H1 (cell line): ENCODE results near the gene TTC22. TPM values are rescaled to one million over a fixed set of nuclear protein-coding genes. Genes with fewer than 3 reads are reported as not detected.

Source experiments
- CTCF ChIA-PET: fragments of 300-600 bp; sonication (Branson Sonifier 250); formaldehyde crosslinking; loops from one replicate; lab custom pipeline; 2021; ENCODE audit not compliant: partially characterized antibody; lab: Charles Lee
- POLR2A ChIA-PET: fragments of 300-600 bp; sonication (Branson Sonifier 250); formaldehyde crosslinking; loops from one replicate; lab custom pipeline; 2021; ENCODE audit warnings: inconsistent platforms; ENCODE audit not compliant: partially characterized antibody; lab: Charles Lee
- DNase-seq, 2 experiments: peaks; one replicate each; pipeline versions ENCODE4 v3.0.0 to v3.0.0-alpha.2; 2010 to 2022; ENCODE audit warnings: low spot score in 2 of 2, low read depth in 1 of 2, mixed read lengths in 1 of 2
- FAIRE-seq: peaks from 2 replicates; lab custom pipeline; 2011; peaks lifted over from hg19 to GRCh38; lab: Jason Lieb, UNC
- H2AFZ ChIP-seq: 2 replicates; pipeline ENCODE4 v1.8.1; 2012; ENCODE audit warnings: low read length, inconsistent platforms
- H2AK5ac ChIP-seq: 2 replicates; pipeline ENCODE4 v1.6.1; 2013; ENCODE audit warnings: low read depth, low read length
- H2BK120ac ChIP-seq: replicated peaks from 2 replicates; pipeline ENCODE3; 2013; ENCODE audit warnings: low read depth, low read length, inconsistent platforms
- H2BK12ac ChIP-seq: 2 replicates; pipeline ENCODE4 v1.6.1; 2013; ENCODE audit warnings: low read depth, low read length
- H2BK15ac ChIP-seq: 2 replicates; pipeline ENCODE4 v1.6.1; 2013; ENCODE audit warnings: low read length
- H2BK20ac ChIP-seq: 2 replicates; pipeline ENCODE4 v1.6.1; 2013; ENCODE audit warnings: low read length
- H2BK5ac ChIP-seq: 2 replicates; pipeline ENCODE4 v1.6.1; 2013; ENCODE audit warnings: low read depth, low read length
- H3K14ac ChIP-seq: 2 replicates; pipeline ENCODE4 v1.6.1; 2013; ENCODE audit warnings: inconsistent platforms; ENCODE audit not compliant: insufficient read length
- H3K18ac ChIP-seq: 2 replicates; pipeline ENCODE4 v1.6.1; 2013; ENCODE audit warnings: low read length; ENCODE audit errors: extremely low read depth
- H3K23ac ChIP-seq: 2 replicates; pipeline ENCODE4 v1.6.1; 2013; ENCODE audit warnings: inconsistent platforms; ENCODE audit not compliant: insufficient read length
- H3K23me2 ChIP-seq: 2 replicates; pipeline ENCODE4 v1.6.1; 2013; ENCODE audit warnings: low read depth, low read length
- H3K27ac ChIP-seq: 2 replicates; pipeline ENCODE4 v1.6.1; 2011; ENCODE audit warnings: low read depth, low read length, inconsistent platforms
- H3K27me3 ChIP-seq, 4 experiments: replicated peaks in 1 of 4; 1 replicate in 1 of 4; 2 replicates in 3 of 4; pipeline versions ENCODE4 v1.6.1 to v1.8.1; 2011 to 2013; ENCODE audit warnings: low read length in 3 of 4, mild to moderate bottlenecking in 3 of 4, inconsistent platforms in 2 of 4, mixed read lengths in 2 of 4, moderate library complexity in 1 of 4; ENCODE audit not compliant: control insufficient read depth in 3 of 4, insufficient read depth in 3 of 4; ENCODE audit errors: extremely low read depth in 1 of 4
- H3K36me3 ChIP-seq, 4 experiments: 2 replicates each; pipeline versions ENCODE4 v1.6.1 to v1.8.1; 2011 to 2013; ENCODE audit warnings: mild to moderate bottlenecking in 4 of 4, low read length in 3 of 4, moderate library complexity in 2 of 4, control low read depth in 1 of 4, inconsistent platforms in 1 of 4; ENCODE audit not compliant: insufficient read depth in 4 of 4, control insufficient read depth in 2 of 4
- H3K4ac ChIP-seq: replicated peaks from 2 replicates; pipeline ENCODE3; 2013; ENCODE audit warnings: low read length, low read depth, mixed read lengths, inconsistent platforms; ENCODE audit not compliant: insufficient read length
- H3K4me1 ChIP-seq, 4 experiments: replicated peaks in 1 of 4; 1 replicate in 1 of 4; 2 replicates in 3 of 4; pipeline versions ENCODE4 v1.6.1 to v1.8.1; 2011 to 2013; ENCODE audit warnings: low read length in 3 of 4, inconsistent platforms in 2 of 4, mixed read lengths in 1 of 4; ENCODE audit not compliant: insufficient read depth in 4 of 4, control insufficient read depth in 3 of 4
- H3K4me2 ChIP-seq, 2 experiments: 2 replicates each; pipeline versions ENCODE4 v1.6.1 to v1.8.1; 2011 to 2013; ENCODE audit warnings: low read depth in 2 of 2, low read length in 2 of 2, control low read depth in 1 of 2, inconsistent platforms in 1 of 2, mild to moderate bottlenecking in 1 of 2; ENCODE audit not compliant: insufficient read depth in 1 of 2
- H3K4me3 ChIP-seq, 4 experiments: fragments of 200-600, 300-600 bp in 1 of 4; sonication (generic), shearing (Covaris generic), sonication (Bioruptor Twin) in 1 of 4; 2 replicates each; pipeline versions ENCODE4 v1.5.1 to v1.8.1; 2011 to 2016; ENCODE audit warnings: low read length in 4 of 4, low read depth in 3 of 4, control low read depth in 2 of 4, inconsistent platforms in 2 of 4, mild to moderate bottlenecking in 2 of 4, mixed read lengths in 1 of 4, moderate library complexity in 1 of 4; ENCODE audit not compliant: insufficient read depth in 2 of 4; ENCODE audit errors: extremely low read depth in 1 of 4
- H3K56ac ChIP-seq: replicated peaks from 2 replicates; pipeline ENCODE3; 2013; ENCODE audit warnings: low read depth, mild to moderate bottlenecking, mixed read lengths, low read length, inconsistent platforms; ENCODE audit not compliant: insufficient read length
- H3K79me1 ChIP-seq: 2 replicates; pipeline ENCODE4 v1.6.1; 2013; ENCODE audit warnings: low read depth, low read length, control low read depth
- H3K79me2 ChIP-seq, 2 experiments: 2 replicates each; pipeline versions ENCODE4 v1.6.1 to v1.8.1; 2012 to 2013; ENCODE audit warnings: low read length in 2 of 2, mild to moderate bottlenecking in 2 of 2, inconsistent platforms in 1 of 2; ENCODE audit not compliant: insufficient read depth in 2 of 2, control insufficient read depth in 1 of 2
- H3K9ac ChIP-seq, 4 experiments: replicated peaks in 1 of 4; 1 replicate in 1 of 4; 2 replicates in 3 of 4; pipeline versions ENCODE4 v1.6.1 to v1.8.1; 2011 to 2013; ENCODE audit warnings: low read depth in 3 of 4, low read length in 3 of 4, control low read depth in 2 of 4, mild to moderate bottlenecking in 2 of 4, moderate library complexity in 2 of 4, inconsistent platforms in 1 of 4; ENCODE audit errors: extremely low read depth in 1 of 4
- H3K9me3 ChIP-seq, 2 experiments: 2 replicates each; pipeline versions ENCODE4 v1.6.1 to v1.8.1; 2012 to 2013; ENCODE audit warnings: mild to moderate bottlenecking in 2 of 2, moderate library complexity in 2 of 2, control low read depth in 1 of 2, inconsistent platforms in 1 of 2, low read depth in 1 of 2, low read length in 1 of 2, mixed read lengths in 1 of 2; ENCODE audit not compliant: insufficient read depth in 2 of 2
- H4K20me1 ChIP-seq, 2 experiments: replicated peaks in 1 of 2; 2 replicates each; pipeline versions ENCODE3 to v1.8.1; 2011 to 2013; ENCODE audit warnings: inconsistent platforms in 2 of 2, low read length in 2 of 2, mild to moderate bottlenecking in 1 of 2; ENCODE audit not compliant: insufficient read depth in 2 of 2, control insufficient read depth in 1 of 2
- H4K5ac ChIP-seq: 2 replicates; pipeline ENCODE4 v1.6.1; 2013; ENCODE audit warnings: low read length, low read depth, mixed read lengths, inconsistent platforms; ENCODE audit not compliant: insufficient read length
- H4K8ac ChIP-seq: 2 replicates; pipeline ENCODE4 v1.8.0; 2013; ENCODE audit warnings: mild to moderate bottlenecking, moderate library complexity, low read length, inconsistent platforms; ENCODE audit not compliant: insufficient read depth; ENCODE audit errors: extremely low read depth
- H4K91ac ChIP-seq: replicated peaks from 2 replicates; pipeline ENCODE3; 2013; ENCODE audit warnings: low read length, mixed read lengths, inconsistent platforms; ENCODE audit not compliant: insufficient read length
- ATF3 ChIP-seq: IDR thresholded peaks from 2 replicates; pipeline ENCODE4 v1.6.1; 2011; ENCODE audit warnings: low read depth, mild to moderate bottlenecking, low read length; ENCODE audit not compliant: insufficient read depth
- EZH2 ChIP-seq: fragments of 200-600 bp; sonication (generic); IDR thresholded peaks from 2 replicates; pipeline ENCODE4 v1.7.1; 2012; ENCODE audit warnings: low read depth, mild to moderate bottlenecking, moderate library complexity, low read length, inconsistent platforms; ENCODE audit not compliant: severe bottlenecking
- GTF2F1 ChIP-seq: IDR thresholded peaks from 2 replicates; pipeline ENCODE4 v1.6.1; 2012; ENCODE audit warnings: low read depth, low read length, improper control_type of control experiment, borderline replicate concordance
- KDM5A ChIP-seq: fragments of 200-600 bp; IDR thresholded peaks from 2 replicates; pipeline ENCODE4 v1.7.1; 2012; ENCODE audit warnings: mild to moderate bottlenecking, low read length, inconsistent platforms, mixed read lengths
- POLR2A ChIP-seq, 2 experiments: IDR thresholded peaks; 1 replicate in 1 of 2; 2 replicates in 1 of 2; pipeline ENCODE4 v1.6.1; 2011; ENCODE audit warnings: low read depth in 2 of 2, low read length in 2 of 2, mild to moderate bottlenecking in 2 of 2; ENCODE audit errors: control extremely low read depth in 1 of 2
- SP4 ChIP-seq: IDR thresholded peaks from 2 replicates; pipeline ENCODE4 v1.6.1; 2012; ENCODE audit warnings: low read length, inconsistent platforms
- TEAD4 ChIP-seq: IDR thresholded peaks from 2 replicates; pipeline ENCODE4 v1.6.1; 2012; ENCODE audit warnings: low read depth, low read length, inconsistent platforms, mixed read lengths
- WGBS, 2 experiments: shearing (Covaris generic) in 1 of 2; methylation state at CpG; one replicate each; pipeline versions ENCODE4 v1.1.6 to v1.1.7; 2013 to 2015; ENCODE audit warnings: low lambda C conversion rate in 2 of 2, mixed read lengths in 2 of 2, inconsistent platforms in 1 of 2, low coverage in 1 of 2, missing lambda C conversion rate in 1 of 2; ENCODE audit not compliant: insufficient replicate concordance in 2 of 2, insufficient coverage in 1 of 2, insufficient read length in 1 of 2; ENCODE audit errors: extremely low coverage in 1 of 2, missing lambda C conversion rate in 1 of 2; 5-methylcytosine and 5-hydroxymethylcytosine counted together
- polyA plus RNA-seq, 7 experiments: library from polyadenylated mRNA; depleted of rRNA in 3 of 7; stranded (reverse) in 5 of 7; unstranded in 2 of 7; fragments of >200 nt in 5 of 7; fragments of 200-250 nt in 2 of 7; gene quantifications; 1 replicate in 5 of 7; 2 replicates in 1 of 7; 4 replicates in 1 of 7; pipeline versions ENCODE4 v1.2.1 to v1.2.3, GENCODE V29; 2011 to 2013; ENCODE audit warnings: missing spikeins in 2 of 7, mixed read lengths in 2 of 7
- total RNA-seq: library from RNA; stranded (reverse); fragmentation: NEBNext Ultra II Directional; extraction: Animal tissue kit (Norgen Biotek cat#: 25700); gene quantifications from 2 replicates; pipeline ENCODE4 v1.2.1, GENCODE V29; 2021

Gene TTC22
- total and polyA plus RNA-seq, 2 of the 8 experiments (the other 6 are each of a cell fraction or from before 2014, with no cell fraction given) = 1.00 to 1.6 TPM

- no peak overlapping the region for H2AK5ac ChIP-seq
- no peak overlapping the region for H2BK12ac ChIP-seq
- H3K27me3 ChIP-seq = no peaks in the 10 kb centered on the region
- peaks cover 0 to 5% (median 2%) of the 10 kb centered on the region in 4 experiments; a peak in 4 of 7 replicates for H3K4me1 ChIP-seq
- no peak overlapping the region for H3K27ac ChIP-seq
- no peak overlapping the region for H3K56ac ChIP-seq
- no peak overlapping the region for H4K91ac ChIP-seq
- no peaks in the 10 kb centered on the region for H3K79me1 ChIP-seq
- 51% methylated on average over 4 of the region's 4 CpGs; no CpG with 5 or more reads in 1 of the 2 experiments for WGBS, 2 experiments
- no peak overlapping the region for H3K9ac ChIP-seq
- H3K14ac ChIP-seq = no peak overlapping the region
- DNase-seq (no peak), FAIRE-seq (no peak)
- H3K23ac ChIP-seq = no peak overlapping the region
- no peak overlapping the region for H2BK15ac ChIP-seq
- H3K36me3 ChIP-seq = no peaks in the 10 kb centered on the region; a peak in 1 of 8 replicates
- H2BK20ac ChIP-seq = no peak overlapping the region
- H3K4me2 ChIP-seq = no peak overlapping the region
- H4K20me1 ChIP-seq = peaks cover 0 to 1% of the 10 kb centered on the region in 2 experiments
- ChIA-PET CTCF (interaction anchor here (0.9 to 2.3 kb wide), 9 partner anchors 10 to 112 kb away, joined by 3 to 8 read pairs (median 3); no protein-coding TSS in a partner anchor), POLR2A (interaction anchor here (0.9 to 1.5 kb wide), 6 partner anchors 9 to 210 kb away, joined by 3 to 5 read pairs (median 4); partner anchors contain the start of genes PARS2 and TTC22)
- H3K79me2 ChIP-seq = no peaks in the 10 kb centered on the region
- no peak overlapping the region for H3K4ac ChIP-seq
- no peak overlapping the region for H3K4me3 ChIP-seq
- H3K23me2 ChIP-seq = no peaks in the 10 kb centered on the region
- H3K18ac ChIP-seq = no peak overlapping the region
- no peak overlapping the region for H4K8ac ChIP-seq
- H3K9me3 ChIP-seq = no peaks in the 10 kb centered on the region
- H4K5ac ChIP-seq = no peak overlapping the region
- H2AFZ ChIP-seq = no peak overlapping the region
- H2BK5ac ChIP-seq = no peak overlapping the region
- no peak overlapping the region for H2BK120ac ChIP-seq
- TF ChIP-seq KDM5A = no peak
- no peak for TF ChIP-seq POLR2A (IDR thresholded peaks at IDR 0.05; ENCODE audit: control extremely low read depth in 1 of 2, low read depth in 2 of 2, low read length in 2 of 2)
- TF ChIP-seq SP4 = no peak
- no peak for TF ChIP-seq ATF3
- no peak for TF ChIP-seq TEAD4
- no peak for TF ChIP-seq GTF2F1
- no peak for TF ChIP-seq EZH2
Measured at GRCh38 chr1:54751426-54751825, 49.7 kb downstream of the TTC22 start.
